K562 (cell line): ENCODE results near the gene RTF1. TPM values are rescaled to one million over a fixed set of nuclear protein-coding genes. Genes with fewer than 3 reads are reported as not detected.

Experiments used
- CHD7 ChIP-seq: fragments of 200-600 bp; sonication (generic); IDR thresholded peaks from one replicate; pipeline ENCODE4 v1.6.1; 2012; ENCODE audit warnings: mild to moderate bottlenecking, low read depth, low read length, inconsistent platforms
- FIP1L1 ChIP-seq: fragments of 200-400 bp; formaldehyde crosslinking; IDR thresholded peaks from 2 replicates; pipeline ENCODE4 v1.6.1; 2018; ENCODE audit warnings: mild to moderate bottlenecking, low read depth, low read length; ENCODE audit not compliant: poor library complexity, severe bottlenecking
- KAT2B ChIP-seq: IDR thresholded peaks from one replicate; pipeline ENCODE4 v1.6.1; 2012; ENCODE audit warnings: low read depth, mild to moderate bottlenecking, control low read depth, inconsistent platforms, low read length, moderate library complexity
- NFYB ChIP-seq: IDR thresholded peaks from 2 replicates; pipeline ENCODE4 v1.6.1; 2011; ENCODE audit warnings: mild to moderate bottlenecking, moderate library complexity; ENCODE audit not compliant: insufficient read length; ENCODE audit errors: extremely low read depth
- TAF1 ChIP-seq: IDR thresholded peaks from 2 replicates; pipeline ENCODE4 v1.6.1; 2011; ENCODE audit warnings: mild to moderate bottlenecking, low read length, moderate library complexity; ENCODE audit not compliant: insufficient read depth, control insufficient read depth, severe bottlenecking; ENCODE audit errors: extremely low read depth
- TEAD2 ChIP-seq: fragments of 450-650 bp; IDR thresholded peaks from 2 replicates; pipeline ENCODE4 v1.6.1; 2016; ENCODE audit warnings: missing genetic modification characterization, control low read depth, missing compliant biosample characterization
- TFAM ChIP-seq: fragments of 250-450 bp; sonication (Bioruptor Pico); conservative IDR thresholded peaks from 2 replicates; pipeline ENCODE4 v1.5.0; 2021; ENCODE audit warnings: mild to moderate bottlenecking, moderate library complexity
- THAP12 ChIP-seq: fragments of 250-450 bp; sonication (Bioruptor Pico); IDR thresholded peaks from 2 replicates; pipeline ENCODE4 v1.9.0; 2021; ENCODE audit warnings: mild to moderate bottlenecking, inconsistent platforms
- polyA plus RNA-seq, 8 experiments: library from polyadenylated mRNA; depleted of rRNA in 4 of 8; stranded (reverse) in 5 of 8; unstranded in 3 of 8; fragments of >200 nt; fragmentation: Nextera tagmentation in 2 of 8; fragmentation: Illumina TruSeq in 1 of 8; extraction: Ambion mirVana in 2 of 8; extraction: Trizol in 1 of 8; gene quantifications; 2 replicates each; pipeline versions ENCODE4 v1.2.1 to v1.2.3, GENCODE V29; 2011 to 2014; ENCODE audit warnings: inconsistent platforms in 1 of 8, missing spikeins in 1 of 8
- total RNA-seq, 7 experiments: library from RNA; depleted of rRNA in 6 of 7; stranded (reverse); fragments of >200 nt in 6 of 7; fragmentation: Illumina TruSeq in 2 of 7; extraction: Trizol in 2 of 7; gene quantifications; 2 replicates each; pipeline versions ENCODE4 v1.2.1 to v1.2.3, GENCODE V29; 2011 to 2021; ENCODE audit warnings: low replicate concordance in 1 of 7

RTF1 gene
- total and polyA plus RNA-seq, 9 of the 15 experiments (the other 6 are each of a cell fraction or from before 2014, with no cell fraction given): 7.6 to 69.5 (median 31.5) TPM

- peak; percentile 15 for TF ChIP-seq TAF1
- TF ChIP-seq NFYB: no peak
- TF ChIP-seq TFAM (CRISPR knock-in tag): no peak
- TF ChIP-seq THAP12 (CRISPR knock-in tag): no peak
- no peak for TF ChIP-seq CHD7
- peak; percentile 62 for TF ChIP-seq FIP1L1
- no peak for TF ChIP-seq KAT2B
- no peak for TF ChIP-seq TEAD2 (tag)
- TF ChIP-seq, all 486 proteins: peak for 95
Observed at GRCh38 chr15:41495736-41496599, 79.1 kb downstream of the RTF1 start (continued).
